HFF-Myc (cell line): ENCODE data around the gene CLNK.

Source experiments
- DNase-seq: peaks from one replicate; pipeline ENCODE4 v3.0.0-alpha.2; 2011; ENCODE audit warnings: low read depth; ENCODE audit errors: extremely low read depth
- H3K4me3 ChIP-seq: replicated peaks from 2 replicates; pipeline ENCODE4 v1.5.1; 2011; ENCODE audit warnings: low read depth, mild to moderate bottlenecking, control low read depth, low read length
- TF ChIP-seq, protein P1 (sequence below): IDR thresholded peaks from 2 replicates; pipeline ENCODE4 v1.5.1; 2012; ENCODE audit warnings: mild to moderate bottlenecking, low read depth, low read length, control low read depth; ENCODE audit errors: missing control alignments

The CLNK gene

DNA sequence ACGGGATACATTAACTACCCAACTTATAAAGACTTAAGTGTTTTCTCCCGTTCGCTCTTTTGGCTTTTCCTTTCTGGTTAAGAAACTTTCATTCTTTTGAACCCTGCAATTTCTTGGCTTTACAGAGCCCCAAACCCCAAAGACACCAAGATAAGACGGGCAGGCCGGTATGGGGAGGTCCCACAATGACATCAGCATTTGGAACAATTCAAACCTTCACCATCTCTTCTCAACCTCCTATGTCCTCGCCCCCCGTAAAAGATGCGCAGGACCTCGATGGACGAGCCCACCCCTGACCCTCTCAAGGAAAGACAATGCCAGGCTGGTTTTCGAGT lies 228.3 kb downstream of the CLNK start:
- DNase-seq = no peak
- TF ChIP-seq, protein P1, sequence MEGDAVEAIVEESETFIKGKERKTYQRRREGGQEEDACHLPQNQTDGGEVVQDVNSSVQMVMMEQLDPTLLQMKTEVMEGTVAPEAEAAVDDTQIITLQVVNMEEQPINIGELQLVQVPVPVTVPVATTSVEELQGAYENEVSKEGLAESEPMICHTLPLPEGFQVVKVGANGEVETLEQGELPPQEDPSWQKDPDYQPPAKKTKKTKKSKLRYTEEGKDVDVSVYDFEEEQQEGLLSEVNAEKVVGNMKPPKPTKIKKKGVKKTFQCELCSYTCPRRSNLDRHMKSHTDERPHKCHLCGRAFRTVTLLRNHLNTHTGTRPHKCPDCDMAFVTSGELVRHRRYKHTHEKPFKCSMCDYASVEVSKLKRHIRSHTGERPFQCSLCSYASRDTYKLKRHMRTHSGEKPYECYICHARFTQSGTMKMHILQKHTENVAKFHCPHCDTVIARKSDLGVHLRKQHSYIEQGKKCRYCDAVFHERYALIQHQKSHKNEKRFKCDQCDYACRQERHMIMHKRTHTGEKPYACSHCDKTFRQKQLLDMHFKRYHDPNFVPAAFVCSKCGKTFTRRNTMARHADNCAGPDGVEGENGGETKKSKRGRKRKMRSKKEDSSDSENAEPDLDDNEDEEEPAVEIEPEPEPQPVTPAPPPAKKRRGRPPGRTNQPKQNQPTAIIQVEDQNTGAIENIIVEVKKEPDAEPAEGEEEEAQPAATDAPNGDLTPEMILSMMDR = no peak

DNA sequence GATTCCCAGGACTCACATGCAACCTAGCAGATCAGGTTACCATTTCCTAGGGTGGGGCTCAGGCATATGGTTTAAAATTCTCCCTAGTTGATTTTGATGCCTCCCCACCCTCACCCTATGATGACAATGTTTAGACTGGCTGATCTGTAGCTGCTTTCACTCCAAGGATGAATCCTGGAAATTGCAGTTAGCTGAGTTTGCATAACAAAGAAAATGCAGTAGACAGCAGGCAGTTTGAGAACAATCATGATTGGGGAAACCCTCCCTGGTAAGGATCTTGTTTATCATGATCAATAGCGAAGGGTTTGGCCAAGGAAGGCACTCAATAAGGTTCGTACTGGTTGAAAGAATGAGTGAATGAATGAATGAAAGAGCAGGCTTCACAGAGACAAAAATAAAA lies 229.4 kb downstream of the CLNK start:
- TF ChIP-seq, protein P1 = no peak
- no peak for DNase-seq
- H3K4me3 ChIP-seq = no peak overlapping the region

More for the DNA sequence above, 228.3 kb downstream of the CLNK start:
- H3K4me3 ChIP-seq = peak overlapping the region; percentile 63

DNA sequence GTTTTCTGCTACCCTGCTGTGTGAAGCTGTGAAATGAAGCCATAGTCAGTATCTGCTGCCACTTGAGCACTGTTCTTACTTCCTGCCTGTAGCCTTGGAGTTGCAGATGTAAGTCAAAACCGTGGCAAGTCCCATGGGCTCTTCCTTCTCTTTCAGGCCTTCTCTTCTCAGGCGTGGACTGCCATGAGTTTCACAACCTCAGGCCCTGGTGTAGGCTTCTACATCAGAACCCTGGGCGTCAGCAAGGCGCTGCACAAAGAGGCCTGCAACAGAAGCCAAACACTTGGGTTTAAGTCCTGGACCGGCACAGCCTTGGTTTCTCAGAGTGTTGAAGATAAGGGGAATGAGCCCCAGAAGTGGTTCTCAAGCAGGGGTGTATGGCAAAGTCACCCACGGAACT lies 229.8 kb downstream of the CLNK start:
- H3K4me3 ChIP-seq = no peak overlapping the region
- DNase-seq = no peak
- TF ChIP-seq, protein P1 = no peak

DNA sequence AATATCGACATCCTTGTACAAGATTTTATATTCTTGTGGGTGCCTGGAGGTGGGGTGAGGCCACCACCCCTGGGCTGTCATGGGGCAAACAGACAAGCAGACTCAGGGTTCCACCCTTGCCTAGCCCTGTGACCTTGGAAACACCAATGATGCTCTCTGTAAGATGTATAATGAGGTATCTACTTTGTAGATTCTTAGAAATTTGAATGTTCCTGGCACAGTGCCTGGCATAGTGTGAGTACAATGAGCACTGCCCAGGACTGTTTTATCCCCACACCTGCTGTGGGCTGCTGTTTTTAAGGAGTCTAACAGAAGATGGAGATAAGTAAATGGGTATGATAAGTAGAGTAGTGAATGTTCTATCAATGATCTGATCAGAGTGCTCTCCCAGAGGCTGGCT lies 230.4 kb downstream of the CLNK start:
- DNase-seq = no peak
- H3K4me3 ChIP-seq = no peak overlapping the region
- TF ChIP-seq, protein P1 = no peak

DNA sequence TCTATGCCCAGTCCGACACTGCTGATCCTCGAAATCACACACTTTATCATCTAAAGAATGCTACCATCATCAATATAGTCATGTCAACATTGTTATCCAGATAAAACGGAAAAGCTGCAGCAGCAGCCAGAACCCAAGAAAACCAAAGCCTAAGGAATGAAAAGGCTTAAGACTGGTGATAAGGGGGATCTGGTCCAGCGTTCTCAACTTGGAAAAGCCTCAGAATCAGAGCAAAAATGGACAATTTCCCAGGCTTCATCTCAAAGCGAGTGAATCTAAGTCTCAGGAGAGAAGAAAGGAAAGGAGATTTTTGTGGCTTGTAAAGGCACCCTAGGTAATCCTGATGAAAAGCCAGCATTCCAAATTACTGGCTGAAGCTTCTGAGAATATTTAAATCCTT lies 235.6 kb downstream of the CLNK start:
- no peak overlapping the region for H3K4me3 ChIP-seq
- no peak for DNase-seq
- TF ChIP-seq, protein P1 = no peak

DNA sequence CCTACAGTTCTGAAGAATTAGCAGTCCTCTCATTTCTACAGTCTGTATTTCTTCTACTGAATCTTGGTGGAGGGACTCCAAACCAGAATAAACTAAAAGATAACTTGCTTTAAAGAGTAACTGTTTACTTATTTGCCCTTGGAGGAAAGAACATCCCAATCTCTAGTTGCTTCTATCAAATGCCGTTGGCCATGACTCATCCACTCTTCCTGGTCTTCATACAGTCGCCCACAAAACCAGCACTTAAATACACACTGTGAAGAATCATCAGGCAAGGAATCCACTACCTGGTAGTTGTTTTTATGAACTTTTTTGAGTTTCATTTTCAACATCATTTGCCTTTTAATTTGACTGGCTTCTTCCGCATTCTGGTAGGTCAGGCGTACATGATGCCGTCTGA lies 241.6 kb downstream of the CLNK start:
- DNase-seq = no peak
- no peak overlapping the region for H3K4me3 ChIP-seq
- TF ChIP-seq, protein P1 = no peak

DNA sequence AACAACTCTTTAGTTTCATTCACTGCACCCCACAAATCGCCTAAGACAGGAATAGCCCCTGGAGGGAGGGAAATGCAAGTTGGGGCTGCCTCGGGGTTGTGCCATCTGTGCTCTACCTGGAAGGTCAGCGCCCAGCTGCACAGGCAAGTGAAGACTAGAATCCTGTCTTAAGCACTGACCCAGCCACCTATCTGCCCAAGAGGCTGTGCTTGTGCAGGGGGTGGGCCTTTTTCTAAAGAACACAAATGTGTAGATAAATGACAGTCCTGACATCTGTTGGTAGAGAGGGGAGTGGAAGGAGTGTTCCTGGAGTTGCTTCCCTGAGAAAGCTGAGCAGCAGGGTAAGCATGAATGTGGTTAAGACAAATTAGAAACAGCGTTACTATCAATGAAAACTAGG lies 243.1 kb downstream of the CLNK start:
- DNase-seq = no peak
- TF ChIP-seq, protein P1 = no peak
- no peak overlapping the region for H3K4me3 ChIP-seq
